Spleen (tissue), 7 donors: ENCODE results near the gene HINFP.

Experiments
- POLR2A ChIP-seq, 3 donors: fragments of 450-650 bp; IDR thresholded peaks; one replicate each; pipeline ENCODE4 v1.5.1; 2017; ENCODE audit warnings: antibody characterized with exemption in 3 of 3, mild to moderate bottlenecking in 1 of 3
- TF ChIP-seq, protein P1 (sequence below), 11 experiments: fragments of 200-600 bp in 7 of 11; fragments of 450-650 bp in 4 of 11; sonication (generic) in 4 of 11; IDR thresholded peaks in 8 of 11; conservative IDR thresholded peaks in 3 of 11; 1 replicate in 7 of 11; 2 replicates in 4 of 11; pipeline versions ENCODE4 v1.4.0 to v1.8.0; 2016 to 2021; ENCODE audit warnings: antibody characterized with exemption in 11 of 11, inconsistent platforms in 4 of 11, mild to moderate bottlenecking in 1 of 11
- donor health status: DM: no; HTN: no; CAD: no; lungs with moderate emphysema.
- donor health status: DM: no; HTN: no; CAD: no.
- donor health status: DM: no; HTN: no; CAD: no.

DNA sequence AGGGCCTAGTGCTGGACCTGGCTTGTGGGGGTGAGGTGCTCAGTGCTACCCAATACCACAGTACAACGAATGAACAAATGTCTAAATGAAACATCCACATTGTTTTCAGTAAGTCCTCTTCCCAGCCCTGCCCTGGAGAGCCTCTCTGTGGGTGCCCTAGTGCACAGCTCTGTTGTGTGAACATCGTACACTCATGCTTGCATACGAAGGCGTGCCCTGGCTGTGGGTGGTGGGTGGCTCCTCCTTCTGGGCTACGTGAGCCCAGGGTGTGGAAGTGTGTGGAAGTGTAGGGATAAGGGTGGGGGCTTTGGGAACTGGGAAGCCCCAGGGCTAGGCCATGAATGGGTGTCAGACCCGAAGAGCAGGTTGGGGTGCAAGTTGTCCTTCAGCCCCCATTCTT is 46.6 kb downstream of the HINFP start:
- TF ChIP-seq, protein P1, sequence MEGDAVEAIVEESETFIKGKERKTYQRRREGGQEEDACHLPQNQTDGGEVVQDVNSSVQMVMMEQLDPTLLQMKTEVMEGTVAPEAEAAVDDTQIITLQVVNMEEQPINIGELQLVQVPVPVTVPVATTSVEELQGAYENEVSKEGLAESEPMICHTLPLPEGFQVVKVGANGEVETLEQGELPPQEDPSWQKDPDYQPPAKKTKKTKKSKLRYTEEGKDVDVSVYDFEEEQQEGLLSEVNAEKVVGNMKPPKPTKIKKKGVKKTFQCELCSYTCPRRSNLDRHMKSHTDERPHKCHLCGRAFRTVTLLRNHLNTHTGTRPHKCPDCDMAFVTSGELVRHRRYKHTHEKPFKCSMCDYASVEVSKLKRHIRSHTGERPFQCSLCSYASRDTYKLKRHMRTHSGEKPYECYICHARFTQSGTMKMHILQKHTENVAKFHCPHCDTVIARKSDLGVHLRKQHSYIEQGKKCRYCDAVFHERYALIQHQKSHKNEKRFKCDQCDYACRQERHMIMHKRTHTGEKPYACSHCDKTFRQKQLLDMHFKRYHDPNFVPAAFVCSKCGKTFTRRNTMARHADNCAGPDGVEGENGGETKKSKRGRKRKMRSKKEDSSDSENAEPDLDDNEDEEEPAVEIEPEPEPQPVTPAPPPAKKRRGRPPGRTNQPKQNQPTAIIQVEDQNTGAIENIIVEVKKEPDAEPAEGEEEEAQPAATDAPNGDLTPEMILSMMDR (IDR thresholded peaks at IDR 0.05 in 8 of 11, conservative IDR thresholded peaks at IDR 0.05 in 3 of 11): no peak
- no peak for TF ChIP-seq POLR2A (IDR thresholded peaks at IDR 0.05)
